KBM-7 (cell line): ENCODE data around the gene ADGRG1.
"Not testable (repeated sequence)": the region's sequence is repeated elsewhere in the genome, so short reads cannot be mapped to it uniquely, and the experiment has no call there.

Experiments
- DNase-seq: peaks from one replicate; pipeline ENCODE4 v3.0.0-alpha.2; 2015
- in situ Hi-C: fragments of 300-500 bp; cut with MboI; formaldehyde crosslinking; loops from 2 replicates; pipeline ENCODE4 v1.14.3; 2020; ENCODE audit warnings: low sequenced_read_pairs, low pct_unique_long_range_greater_than_20kb, mixed read lengths

The ADGRG1 gene

DNA sequence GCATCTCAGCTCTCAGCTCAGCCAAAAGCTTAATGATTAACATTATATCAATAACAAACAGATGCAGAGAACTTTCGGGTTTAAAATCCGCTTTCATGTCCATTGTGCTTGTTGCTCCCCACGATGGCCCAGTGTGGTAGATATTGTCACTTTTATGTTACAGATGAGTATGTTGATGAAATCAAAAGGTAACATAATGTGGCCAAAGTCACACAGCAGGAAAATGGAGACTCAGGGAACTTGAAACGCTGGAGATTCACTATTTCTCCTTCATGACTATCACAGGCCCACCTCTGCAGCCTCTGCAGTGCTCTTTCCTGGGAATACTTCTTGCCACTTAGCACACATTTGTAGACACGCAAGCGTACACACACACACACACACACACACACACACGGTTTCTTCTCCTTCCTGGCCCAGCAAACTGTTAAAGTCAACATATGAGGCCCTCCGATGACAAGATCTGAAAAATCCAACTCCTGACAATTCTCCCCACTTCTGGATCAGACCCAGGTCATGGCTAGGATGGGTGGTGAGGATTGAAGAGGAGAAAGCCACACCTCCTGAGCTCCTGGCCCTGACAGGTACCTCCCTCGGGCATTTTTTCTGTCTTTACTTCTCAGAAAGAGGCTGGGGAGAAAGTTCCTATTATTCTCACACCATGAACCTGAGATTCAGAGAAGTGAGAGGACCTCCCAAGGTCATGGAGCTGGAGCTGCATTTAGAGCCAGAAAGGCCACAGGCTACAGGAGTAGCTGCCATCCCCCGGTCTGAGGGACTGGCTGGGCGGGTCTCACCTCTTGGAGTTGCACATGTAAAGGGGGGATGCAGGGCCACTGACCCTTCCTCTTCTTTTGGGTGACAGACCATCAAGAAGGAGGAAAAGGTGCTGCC lies 75.8 kb downstream of the ADGRG1 start:
- DNase-seq, result no peak
- in situ Hi-C loops, result no loop called here

GRCh38 chr16:57704905-57705852 lies 76.7 kb downstream of the ADGRG1 start:
- no peak for DNase-seq
- in situ Hi-C loops, result no loop called here

GRCh38 chr16:57706717-57707116 lies 78.3 kb downstream of the ADGRG1 start:
- in situ Hi-C loops, result no loop called here

GRCh38 chr16:57707331-57707730 lies 78.9 kb downstream of the ADGRG1 start:
- in situ Hi-C loops, result no loop called here
- no peak for DNase-seq

More at GRCh38 chr16:57706717-57707116, 78.3 kb downstream of the ADGRG1 start:
- DNase-seq, result no peak

DNA sequence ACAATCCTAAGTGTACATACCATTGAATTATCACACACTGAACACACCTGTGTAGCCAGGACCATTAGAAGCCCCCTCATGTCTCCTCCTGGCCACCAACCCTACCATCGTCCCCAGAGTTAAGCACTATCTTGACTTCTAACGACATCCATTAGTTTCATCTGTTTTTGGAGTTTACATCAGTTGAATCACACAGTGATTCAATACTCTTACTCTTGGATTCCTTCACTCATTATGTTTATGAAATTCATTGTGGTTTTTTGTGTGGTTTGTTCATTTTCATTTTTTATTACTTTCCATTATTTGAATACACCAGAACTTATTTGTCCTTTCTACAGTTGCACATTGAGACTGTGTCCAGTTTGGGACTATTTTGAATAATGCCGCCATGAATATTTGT lies 79.7 kb downstream of the ADGRG1 start:
- in situ Hi-C loops, result no loop called here
- no peak for DNase-seq

- in situ Hi-C loops, result no loop called here
- no peak for DNase-seq
These were observed 81.2 kb downstream of the ADGRG1 start for GRCh38 chr16:57709663-57710062.

GRCh38 chr16:57711346-57711745 lies 82.9 kb downstream of the ADGRG1 start:
- no peak for DNase-seq
- in situ Hi-C loops, result no loop called here

DNA sequence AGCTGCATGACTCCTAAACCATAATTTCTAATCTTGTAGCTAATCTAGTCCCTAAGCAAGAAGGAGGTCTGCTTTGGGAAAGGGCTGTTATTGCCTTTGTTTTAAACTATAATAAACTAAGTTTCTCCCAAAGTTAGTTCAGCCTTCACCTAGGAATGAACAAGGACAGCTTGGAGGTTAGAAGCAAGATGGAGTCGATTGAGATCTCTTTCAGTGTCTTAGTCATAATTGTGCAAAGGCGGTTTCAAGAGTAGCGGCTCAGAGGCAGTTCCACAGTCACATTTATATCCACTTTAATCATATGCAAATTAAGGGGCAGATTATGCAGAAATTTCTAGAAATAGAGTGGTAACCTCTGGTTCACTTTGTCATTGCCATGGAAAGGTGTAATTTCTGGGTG lies 83.6 kb downstream of the ADGRG1 start:
- DNase-seq, result no peak
- in situ Hi-C loops, result no loop called here

DNA sequence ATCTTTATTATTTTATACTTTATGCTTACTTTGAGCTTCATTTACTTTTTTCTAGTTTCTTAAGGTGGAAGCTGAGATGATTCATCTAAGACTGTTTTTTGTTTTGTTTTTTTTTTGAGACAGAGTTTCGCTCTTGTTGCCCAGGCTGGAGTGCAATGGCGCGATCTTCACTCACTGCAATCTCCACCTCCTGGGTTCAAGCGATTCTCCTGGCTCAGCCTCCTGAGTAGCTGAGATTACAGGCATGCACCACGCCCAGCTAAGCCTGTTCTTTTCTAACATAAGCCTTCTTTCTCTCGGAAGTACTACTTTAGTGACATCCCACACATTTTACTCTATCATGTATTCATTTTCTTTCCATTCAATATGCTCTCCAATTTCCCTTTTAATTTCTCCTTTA lies 84.1 kb downstream of the ADGRG1 start:
- in situ Hi-C loops, DNase-seq: not testable (repeated sequence)

GRCh38 chr16:57713596-57713995 lies 85.2 kb downstream of the ADGRG1 start:
- in situ Hi-C loops, result no loop called here
- no peak for DNase-seq

DNA sequence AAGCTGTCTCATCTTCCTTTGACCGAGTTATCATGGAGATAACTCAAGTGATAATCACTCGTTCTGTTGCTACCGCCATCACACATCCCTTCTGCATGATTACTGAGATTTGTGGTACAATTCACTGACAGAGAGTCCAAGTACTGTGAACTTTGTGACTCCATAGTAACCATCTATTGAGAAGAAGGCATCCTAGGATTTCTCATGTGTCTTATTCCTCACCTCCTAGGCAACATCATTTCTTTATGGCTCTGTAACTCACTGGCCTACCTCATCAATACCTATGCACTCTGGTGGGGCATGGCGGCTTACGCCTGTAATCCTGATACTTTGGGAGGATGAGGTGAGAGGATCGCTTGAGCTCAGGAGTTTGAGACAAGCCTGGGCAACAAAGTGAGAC lies 85.6 kb downstream of the ADGRG1 start:
- in situ Hi-C loops, result no loop called here
- DNase-seq, result no peak
